Activated T-cell treated with anti-CD3 and anti-CD28 coated beads for 1 hour (primary cell): ENCODE data around the gene FER.
"Not testable (repeated sequence)": the region's sequence is repeated elsewhere in the genome, so short reads cannot be mapped to it uniquely, and the experiment has no call there.

Experiments used
- DNase-seq: peaks from one replicate; pipeline ENCODE4 v3.0.0-alpha.2; 2020; ENCODE audit warnings: low read depth

Gene FER

DNA sequence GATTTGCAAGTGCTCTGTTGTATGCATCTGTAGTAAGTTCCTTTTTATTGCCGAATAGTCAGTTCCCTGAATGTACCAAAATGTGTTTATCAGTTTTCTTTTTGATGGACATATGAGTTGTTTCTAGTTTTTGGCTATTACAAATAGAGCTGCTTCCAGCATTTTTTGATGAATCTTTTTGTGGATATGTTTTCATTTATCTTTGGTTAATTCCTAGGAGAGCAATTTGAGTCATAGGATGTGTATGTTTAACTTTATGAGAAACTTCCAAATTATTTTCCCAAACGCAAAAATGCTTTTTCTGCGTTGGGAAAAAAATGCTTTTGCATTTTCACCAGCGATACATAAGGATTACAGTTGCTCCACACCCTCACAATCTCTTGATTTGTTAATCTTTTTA lies 287.7 kb downstream of the FER start:
- DNase-seq = no peak

DNA sequence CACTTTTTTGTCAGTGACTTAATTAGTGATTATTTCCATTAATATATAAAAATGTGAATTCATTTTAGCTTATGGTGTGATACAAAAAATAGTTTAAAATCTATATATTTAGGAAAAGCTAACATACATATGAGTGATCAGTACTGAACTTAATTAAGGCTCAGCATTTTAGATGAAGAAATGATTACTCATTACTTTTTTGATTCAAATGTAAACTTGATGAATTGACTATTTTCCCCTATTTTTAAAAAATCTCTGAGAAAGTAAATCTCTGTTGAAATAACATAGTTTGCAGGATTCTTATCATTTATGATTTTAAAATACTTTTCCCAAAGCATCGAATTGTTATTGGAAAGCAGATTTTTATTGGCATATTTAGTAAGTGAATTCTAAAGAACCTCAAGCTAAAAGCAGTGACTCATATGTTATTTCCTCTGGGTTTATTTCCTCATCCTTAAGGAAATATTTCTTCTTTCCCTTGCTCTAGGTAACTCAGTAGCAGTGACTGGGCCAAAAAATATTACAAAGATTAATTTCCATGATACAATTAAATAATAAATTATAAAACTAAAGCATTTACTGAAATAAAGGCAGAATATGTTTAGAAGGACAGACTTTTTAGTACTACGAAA lies 290.6 kb downstream of the FER start:
- DNase-seq = no peak

DNA sequence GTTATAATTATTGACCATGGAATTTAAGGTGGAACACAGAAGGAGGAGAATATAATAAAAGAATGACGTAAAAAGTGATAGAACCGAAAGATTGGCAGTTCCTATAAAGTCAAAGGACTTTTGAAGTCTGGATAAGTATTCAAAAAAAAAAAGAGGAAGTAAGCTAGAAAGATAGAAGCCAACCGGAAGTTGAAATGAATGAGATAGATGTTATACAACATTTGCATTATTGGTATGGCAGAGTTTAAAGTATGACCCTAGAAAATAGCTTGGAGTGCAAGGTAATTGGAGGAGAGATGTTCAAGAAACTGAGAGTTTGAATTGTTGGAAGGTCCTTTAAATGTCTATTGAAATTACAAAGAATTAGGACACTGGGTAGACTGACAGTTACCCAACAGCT lies 293.6 kb downstream of the FER start:
- DNase-seq = no peak

DNA sequence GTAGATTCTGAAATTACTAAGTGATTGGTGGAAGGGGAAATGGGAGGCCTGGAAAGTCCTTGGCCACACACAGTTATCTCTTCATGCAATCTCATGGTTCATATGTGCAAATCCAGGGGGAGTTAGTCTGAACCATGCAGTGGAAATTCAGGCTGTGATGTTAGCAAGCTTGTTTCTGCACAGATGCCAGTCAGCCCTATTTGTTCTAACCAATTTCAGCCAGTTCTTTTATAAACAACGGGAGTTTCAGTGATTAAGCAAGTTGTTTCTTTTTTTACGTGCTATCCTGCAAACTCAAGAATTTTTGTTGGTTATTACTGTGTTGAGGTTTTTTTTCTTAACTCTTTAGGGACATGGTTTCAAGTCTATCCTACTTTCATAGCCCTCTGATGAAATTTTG lies 298.0 kb downstream of the FER start:
- no peak for DNase-seq

DNA sequence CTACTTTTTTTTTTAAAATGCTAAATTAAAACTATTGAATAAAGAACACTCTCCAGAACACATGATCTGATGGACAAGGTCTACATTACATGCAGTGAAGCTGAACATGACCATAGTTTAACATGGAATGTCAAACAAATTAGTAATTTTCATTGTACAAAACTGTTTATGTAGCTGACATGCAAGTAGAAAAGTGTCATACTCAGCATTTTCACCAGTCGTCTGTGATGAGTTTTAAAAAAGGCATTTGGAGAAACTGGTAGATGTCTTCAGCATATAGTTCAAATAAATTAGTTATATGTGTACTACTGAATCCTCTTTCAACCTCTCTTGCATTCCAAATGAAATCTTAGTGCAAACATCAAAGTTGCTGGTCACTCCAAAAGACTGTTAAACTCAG lies 301.9 kb downstream of the FER start:
- DNase-seq = no peak

DNA sequence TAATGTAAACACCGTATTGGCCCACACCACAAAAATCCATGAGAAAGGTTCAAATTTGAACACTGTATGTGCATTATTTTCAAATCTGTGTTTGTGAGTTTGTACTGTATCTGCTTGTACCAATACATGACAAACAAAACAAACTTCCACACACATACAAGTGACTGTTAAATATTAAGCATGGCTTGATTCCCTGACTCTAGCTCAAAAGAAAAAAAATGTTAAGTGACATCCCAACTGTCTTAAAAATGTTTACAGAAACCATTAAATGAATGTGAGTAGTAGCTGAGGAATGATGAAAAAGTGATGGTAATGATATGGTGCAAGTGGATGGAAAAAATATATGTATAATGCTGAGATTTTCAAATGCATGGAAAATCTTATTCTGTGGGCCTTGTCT lies 302.6 kb downstream of the FER start:
- not testable (repeated sequence) for DNase-seq

DNA sequence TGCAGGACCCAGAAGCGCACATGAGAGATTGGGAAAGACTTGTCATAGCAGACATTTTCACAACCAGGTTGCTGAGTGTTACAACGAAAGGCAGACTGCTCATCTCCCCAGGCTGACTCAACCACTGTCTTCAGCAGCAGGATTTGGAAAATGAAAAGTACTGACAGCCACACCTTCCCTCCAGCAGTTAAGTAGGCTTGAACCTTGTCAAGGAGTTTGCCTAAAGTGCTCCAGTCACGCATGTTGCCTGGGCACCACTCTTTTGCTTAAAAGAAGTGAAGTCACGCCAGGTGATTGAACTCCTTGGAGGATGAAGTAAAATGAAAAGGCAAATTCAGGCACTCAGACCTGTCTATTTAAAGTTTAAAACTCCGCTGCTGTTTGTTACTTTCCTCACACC lies 304.5 kb downstream of the FER start:
- not testable (repeated sequence) for DNase-seq

DNA sequence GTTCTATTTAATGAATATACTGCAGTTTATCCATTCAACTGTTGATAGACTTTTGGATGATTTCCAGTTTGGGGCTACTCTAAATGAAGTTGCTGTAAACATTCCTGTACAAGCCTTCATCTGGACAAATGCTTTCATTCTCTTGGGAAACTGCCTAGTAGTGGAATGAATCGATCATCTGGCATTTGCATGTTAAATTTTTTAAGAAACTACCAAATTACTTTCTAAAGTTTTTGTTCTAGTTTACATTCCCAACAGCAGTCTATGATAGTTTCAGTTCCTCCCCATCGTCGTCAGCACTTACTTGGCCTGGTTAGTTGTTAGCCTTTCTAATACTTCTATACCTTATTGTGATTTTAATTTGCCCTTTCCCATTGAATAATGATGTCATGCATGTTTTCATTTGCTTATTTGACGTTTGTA lies 306.3 kb downstream of the FER start:
- DNase-seq = no peak

DNA sequence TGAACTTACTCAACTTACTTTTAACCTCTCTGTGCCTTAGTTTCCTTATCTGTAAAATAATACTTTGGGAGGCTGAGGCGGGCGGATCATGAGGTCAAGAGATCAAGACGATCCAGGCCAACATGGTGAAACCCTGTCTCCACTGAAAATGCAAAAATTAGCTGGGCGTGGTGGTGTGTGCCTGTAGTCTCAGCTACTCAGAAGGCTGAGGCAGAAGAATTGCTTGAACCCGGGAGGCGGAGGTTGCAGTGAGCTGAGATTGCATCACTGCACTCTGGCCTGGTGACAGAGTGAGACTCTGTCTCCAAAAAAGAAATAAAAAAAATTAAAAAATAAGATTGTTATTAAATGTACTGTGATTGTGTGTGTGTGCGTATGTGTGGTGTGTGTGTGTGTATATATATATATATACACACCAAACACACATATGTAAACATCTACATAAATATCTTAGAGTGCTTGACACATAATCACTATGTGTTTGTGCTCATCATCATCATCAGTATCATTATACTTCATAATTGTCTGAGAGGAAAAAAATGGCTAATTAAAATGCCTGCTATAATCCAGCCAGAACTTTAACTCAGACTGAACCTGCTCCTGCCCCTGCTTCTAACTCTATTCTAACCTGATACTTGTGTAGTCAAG lies 312.8 kb downstream of the FER start:
- DNase-seq = no peak

DNA sequence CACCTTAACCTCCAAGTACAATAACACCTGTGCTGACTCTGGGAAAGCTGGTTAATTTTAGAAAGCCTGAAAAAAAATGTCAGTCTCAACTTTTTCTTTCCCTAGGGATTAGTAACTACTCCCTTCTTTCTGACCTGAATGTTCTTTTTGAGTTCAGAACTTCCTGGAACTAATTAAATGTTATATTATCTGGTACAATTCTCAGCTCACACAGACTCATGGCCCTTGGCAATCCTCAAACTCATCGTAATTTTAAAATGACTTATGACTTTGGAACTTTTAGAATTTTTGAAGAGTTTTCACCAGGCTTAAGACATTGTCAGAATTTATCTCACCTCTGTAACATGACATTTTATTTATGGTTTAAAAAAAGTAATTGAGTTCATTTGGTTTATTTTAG lies 315.0 kb downstream of the FER start:
- DNase-seq = no peak

DNA sequence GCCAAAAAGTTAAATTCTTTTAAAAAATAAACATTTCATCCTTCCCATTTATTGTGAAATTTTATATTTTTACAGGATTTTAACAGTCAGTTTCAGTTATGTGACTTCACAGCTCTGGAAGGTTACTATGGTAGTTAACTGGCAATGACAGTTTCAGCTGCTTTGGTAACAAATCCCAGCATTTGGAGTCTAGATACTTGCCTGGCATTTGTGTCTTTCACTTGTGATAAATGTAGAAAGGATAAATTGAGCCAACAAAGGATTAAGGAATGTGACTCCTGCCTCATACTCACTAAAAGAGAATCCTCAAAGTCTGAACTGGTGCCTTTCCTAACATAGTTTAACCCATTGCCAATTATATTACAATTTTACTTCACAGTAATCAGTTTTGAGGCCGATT lies 315.5 kb downstream of the FER start:
- no peak for DNase-seq

DNA sequence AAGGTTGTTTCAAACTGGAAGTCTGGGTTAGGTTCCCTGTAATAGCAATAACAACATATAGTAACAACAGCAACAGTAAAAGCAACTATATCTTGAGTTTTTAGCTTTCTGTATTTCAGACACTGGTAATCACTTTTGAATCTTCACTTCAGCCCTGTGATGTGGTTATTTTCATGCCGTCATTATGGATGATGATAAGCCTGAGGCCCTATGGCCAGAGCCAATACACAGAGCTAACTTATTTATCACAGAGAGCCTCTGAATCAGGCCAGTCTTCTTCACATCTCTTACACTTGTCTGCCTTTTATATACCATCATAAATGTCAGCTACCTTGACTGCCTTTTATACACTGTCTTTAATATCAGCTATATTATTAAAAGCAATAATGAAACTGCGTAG lies 329.0 kb downstream of the FER start:
- no peak for DNase-seq

DNA sequence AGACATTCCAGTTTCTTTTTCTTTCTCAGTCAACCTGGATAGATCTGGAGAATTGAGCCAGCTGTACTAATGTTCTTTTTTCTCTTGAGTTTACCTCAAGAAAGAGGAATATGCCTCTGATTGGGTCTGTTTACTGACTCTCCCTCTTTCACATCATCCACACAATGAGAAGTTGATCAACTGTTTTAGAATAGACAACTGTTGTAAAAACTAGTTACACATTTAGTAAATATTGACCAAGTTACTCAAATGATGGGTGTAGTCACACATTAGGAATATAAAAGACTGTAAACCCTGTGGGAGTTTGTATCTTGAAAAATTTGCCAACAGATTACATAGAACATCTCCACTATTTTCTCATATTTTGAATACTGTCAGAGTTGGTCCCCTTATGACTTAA lies 330.8 kb downstream of the FER start:
- DNase-seq = no peak

DNA sequence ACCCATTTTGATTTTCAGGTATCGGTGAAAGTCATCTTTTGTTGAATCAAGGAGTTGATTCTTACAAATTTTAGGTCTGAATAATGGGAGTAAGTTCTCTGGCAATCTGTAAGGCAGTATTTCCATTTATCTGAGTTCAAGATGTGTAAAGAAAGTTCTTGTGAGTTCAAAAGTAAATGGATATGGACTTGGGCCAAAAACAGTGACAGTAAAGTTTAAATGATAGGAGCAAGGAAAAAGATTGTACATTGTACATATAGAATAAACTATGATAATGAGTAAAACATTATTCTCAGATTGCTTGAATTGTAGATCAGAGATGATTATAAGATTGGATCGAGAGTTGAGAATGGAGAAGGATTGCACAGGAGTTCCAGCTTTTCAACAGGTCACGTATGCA lies 332.8 kb downstream of the FER start:
- no peak for DNase-seq

DNA sequence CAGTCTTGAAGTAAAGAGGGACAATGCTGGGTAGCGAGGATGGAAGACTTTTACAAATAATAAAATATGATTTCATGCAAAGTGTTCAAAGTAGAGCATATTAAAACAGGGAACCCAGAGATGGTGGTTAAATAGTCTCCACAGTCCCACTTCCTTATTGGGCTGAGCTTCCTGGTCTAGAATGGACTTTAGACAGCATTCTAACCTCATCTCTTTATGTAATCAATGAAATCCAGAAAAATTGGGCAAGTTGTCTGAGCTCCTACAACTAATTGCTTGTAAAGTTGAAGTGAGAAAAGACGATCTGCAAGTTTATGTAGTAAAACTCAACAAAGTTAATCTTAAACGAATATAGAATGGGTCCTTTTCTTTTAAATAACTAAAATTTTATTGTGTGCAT lies 333.2 kb downstream of the FER start:
- no peak for DNase-seq

DNA sequence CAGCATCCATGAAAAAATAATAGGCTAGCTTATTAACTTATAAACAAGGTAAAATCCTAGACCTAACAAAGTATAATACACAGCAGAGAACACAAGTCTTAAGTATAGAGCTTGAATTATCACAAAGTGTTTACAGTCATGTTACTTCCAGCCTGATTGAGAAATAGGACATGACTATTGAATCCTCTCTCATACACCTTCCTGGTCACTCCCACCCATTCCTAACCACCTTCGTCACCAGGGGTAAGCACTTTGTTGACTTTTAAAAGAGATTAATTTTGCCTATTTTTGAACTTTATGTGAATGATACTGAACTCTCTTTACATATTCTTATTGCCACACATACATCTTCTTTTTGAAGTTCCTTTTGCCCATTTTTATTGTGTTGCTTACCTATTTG lies 336.2 kb downstream of the FER start:
- DNase-seq = no peak

DNA sequence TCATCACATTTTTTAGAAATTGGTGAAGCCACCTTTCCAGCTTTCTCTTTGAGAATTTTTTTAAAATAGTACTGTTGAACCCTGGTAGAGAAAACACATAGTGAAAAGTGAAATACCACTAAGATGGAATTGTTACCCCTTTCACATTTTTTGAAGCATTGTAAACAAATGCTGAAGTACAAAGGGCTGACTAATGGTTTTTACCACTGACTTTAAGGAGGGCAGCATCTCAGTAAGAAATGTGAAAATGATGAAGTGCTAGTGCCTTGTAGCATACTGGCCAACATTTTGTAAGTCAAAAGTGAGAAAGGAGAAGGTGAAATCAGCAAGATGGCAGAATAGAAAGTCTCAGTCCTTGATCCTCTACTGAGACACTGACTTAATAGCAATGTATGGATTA lies 341.5 kb downstream of the FER start:
- DNase-seq = no peak

DNA sequence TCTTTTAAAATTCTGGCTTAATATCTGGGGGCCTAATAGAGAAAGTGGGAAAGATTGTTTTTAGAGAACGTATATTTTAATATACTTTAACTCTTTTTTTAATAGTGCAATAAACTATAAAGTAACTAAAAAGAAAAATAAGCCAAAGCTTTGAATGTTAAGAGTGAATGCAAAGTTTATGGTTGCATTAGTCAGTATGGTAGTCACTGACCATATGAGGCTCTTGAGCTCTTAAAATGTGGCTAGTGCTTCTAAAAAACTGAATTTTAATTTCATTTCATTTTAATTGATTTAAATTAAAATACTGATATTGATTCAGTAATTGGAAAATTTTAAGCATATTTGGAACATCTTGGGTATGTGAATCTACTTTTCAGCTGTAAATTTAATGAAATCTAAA lies 351.4 kb downstream of the FER start:
- no peak for DNase-seq

DNA sequence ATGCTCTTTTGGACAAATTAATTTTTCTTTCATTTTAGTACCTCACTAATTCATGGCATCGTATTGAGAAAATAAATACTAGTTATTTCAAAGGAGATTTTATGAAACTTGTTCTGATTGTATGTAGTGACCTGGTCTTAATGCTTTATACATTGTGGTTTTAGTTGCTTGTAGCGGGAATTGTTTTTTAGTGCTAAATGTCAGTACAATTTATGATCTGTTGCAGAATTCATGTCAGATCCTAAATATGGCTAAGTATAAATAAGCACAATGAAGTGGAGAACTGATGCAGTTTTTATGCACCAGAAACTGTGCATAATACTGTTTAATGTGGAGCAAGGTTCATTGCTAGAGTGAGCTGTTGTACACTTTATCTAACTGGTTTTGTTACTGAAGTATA lies 353.3 kb downstream of the FER start:
- DNase-seq = no peak

DNA sequence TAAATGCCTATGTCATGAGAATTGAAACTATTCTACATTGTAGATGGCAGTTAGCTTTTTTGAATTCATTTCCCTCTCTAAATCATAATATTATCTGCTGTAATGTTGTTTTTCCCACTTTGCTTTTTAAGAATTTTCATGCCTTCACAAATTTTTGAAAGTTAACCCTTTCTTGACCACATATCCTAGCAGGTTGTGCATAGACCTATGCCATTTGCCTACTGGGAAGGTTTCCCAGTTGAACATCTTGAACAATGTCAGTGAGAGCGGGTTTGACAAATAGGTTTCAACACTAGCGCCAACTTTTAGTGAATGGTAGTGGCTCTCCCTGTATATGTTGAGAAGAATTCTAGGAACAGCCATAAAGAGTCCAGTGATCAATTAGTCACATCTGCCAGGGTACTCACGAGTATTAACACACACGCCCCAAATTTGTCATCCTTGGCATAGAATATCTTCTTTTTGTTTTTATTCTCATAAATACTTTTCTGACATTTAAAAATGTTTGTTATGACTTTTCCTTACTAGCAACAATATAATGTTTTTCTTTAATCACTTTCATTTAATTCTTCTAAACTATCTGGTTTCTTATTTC lies 354.5 kb downstream of the FER start:
- DNase-seq = no peak

DNA sequence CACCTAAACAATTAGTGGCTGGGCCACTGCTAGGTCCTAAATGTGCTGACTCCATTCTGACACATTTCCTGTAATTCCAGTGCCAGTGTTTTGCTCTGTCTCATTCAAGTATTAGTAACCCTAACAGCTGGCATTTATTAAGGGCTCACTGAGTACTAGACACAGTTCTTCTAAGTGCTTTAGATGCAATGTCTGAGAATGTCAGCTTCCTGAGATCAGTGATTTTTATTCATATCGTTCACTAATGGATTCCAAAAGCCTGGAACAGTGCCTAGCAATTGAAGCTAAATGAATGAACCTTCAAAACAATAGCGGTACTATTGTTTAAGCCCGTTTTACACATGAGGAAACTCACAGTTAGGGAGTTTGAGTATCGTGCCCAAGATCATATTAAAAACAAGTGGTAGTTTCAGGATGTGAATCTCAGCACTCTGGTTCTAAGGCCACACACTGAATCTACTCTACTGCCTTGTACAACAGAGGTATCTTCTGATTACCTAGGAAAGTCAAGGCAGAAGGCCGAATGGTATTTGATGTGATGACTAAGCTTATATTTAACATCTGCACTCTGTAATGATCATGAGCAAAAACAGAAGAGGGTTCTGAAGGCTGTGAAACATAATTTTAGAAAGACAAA lies 358.1 kb downstream of the FER start:
- no peak for DNase-seq

DNA sequence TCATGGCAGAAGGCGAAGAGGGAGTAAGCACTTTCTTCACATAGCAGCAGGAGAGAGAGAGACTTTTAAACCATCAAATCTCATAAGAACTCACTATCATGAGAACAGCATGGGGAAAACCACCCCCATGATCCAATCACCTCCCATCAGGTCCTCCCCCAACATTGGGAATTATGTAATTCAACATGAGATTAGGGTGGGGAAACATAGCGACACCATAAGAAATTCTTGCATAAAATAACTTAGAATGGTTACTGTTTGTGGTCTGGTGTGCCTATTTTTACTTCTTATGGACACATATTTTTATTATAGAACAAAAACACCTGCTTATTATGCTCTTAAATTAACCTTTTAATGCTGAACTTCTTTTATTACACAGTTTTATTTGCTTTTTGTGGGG lies 364.0 kb downstream of the FER start:
- DNase-seq = no peak

DNA sequence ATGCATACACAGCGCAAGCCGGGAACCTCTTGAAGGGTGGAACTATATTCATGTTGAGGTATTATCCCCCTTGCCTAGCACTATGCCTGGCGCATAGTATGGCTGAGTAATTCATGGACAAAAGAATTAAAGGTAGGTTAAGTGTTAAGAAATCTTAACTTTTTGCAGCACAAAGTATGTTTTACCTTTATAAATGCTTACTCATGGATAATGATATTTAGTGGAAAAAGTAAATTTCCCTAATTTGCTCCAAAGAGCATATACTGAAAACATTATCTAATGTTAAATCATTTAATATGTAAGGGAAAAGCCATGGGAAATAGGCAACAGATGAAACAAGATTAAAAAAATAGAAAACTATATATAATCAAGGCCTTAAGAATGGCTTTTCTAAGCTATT lies 365.9 kb downstream of the FER start:
- DNase-seq = no peak

DNA sequence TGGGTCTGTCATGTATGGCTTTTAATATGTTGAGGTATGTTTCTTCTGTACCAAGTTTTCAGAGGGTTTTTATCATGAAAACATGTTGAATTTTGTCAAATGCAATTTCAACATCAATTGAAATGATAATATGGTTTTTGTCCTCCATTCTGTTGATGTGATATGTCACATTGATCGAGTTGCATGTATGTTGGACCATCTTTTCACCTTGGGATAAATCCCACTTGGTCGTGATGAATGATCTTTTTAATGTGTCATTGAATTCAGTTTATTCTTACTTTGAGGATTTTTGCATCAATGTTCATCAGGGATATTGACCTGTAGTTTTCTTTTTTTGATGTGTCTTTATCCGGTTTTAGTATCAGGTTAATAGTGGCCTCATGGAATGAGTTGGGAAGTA lies 373.5 kb downstream of the FER start:
- no peak for DNase-seq
